Measurements from ENCODE around the gene OGG1.
A peak's percentile ranks its signal among the peaks of the same experiment; 100 is the strongest.

OGG1 gene

GRCh38 chr3:9792405-9793160, 42.8 kb downstream of the OGG1 start, which contains the start of the genes ARPC4 and TADA3:
Gene ARPC4, plus strand, starts transcription at chr3:9793082. Its CDS starts 40 bp downstream, at chr3:9793122.
Gene TADA3, minus strand, starts transcription at chr3:9792473. Its CDS starts 1,007 bp downstream, at chr3:9791466.
- no peaks in the 10 kb centered on the region for H3K9me3 ChIP-seq (replicated peaks in 1 of 2; ENCODE audit: control insufficient read depth in 2 of 2, insufficient read depth in 1 of 2, low read depth in 1 of 2, low read length in 2 of 2)
- peak within 1 kb of the TSS; percentile 71 to 88 for H3K4me3 ChIP-seq (ENCODE audit: low read length in 2 of 2)
- peaks cover 29 to 65% of the 10 kb centered on the region in 2 donors for H3K36me3 ChIP-seq (replicated peaks in 1 of 2; ENCODE audit: control insufficient read depth in 2 of 2, insufficient read depth in 2 of 2, low read length in 2 of 2)
- H2BK12ac ChIP-seq (ENCODE audit: low read length) = no peak within 1 kb of the TSS
- peaks cover 7 to 9% of the 10 kb centered on the region in 2 donors for H3K4me1 ChIP-seq (ENCODE audit: control insufficient read depth in 2 of 2, insufficient read depth in 1 of 2, low read depth in 1 of 2, low read length in 2 of 2)
- peak within 1 kb of the TSS; percentile 98 for H2AFZ ChIP-seq (ENCODE audit: low read length)
- peak within 1 kb of the TSS; percentile 77 for H3K4me2 ChIP-seq (ENCODE audit: insufficient read depth, low read length, poor library complexity, severe bottlenecking)
- H4K8ac ChIP-seq (ENCODE audit: low read depth, low read length) = no peak within 1 kb of the TSS
- no CpG with 5 or more reads among the region's 65 CpGs for WGBS, 2 donors (ENCODE audit: extremely low coverage in 2 of 2, insufficient read length in 2 of 2, insufficient replicate concordance in 1 of 2)
- H3K18ac ChIP-seq (ENCODE audit: low read length) = peak within 1 kb of the TSS; percentile 90
- H3K27me3 ChIP-seq (ENCODE audit: control insufficient read depth in 3 of 3, insufficient read depth in 3 of 3, low read depth in 1 of 3, low read length in 3 of 3) = no peaks in the 10 kb centered on the region
- no peak within 1 kb of the TSS for H2BK15ac ChIP-seq (ENCODE audit: low read length)
- H2BK5ac ChIP-seq (ENCODE audit: low read length) = peak within 1 kb of the TSS; percentile 4
- peak within 1 kb of the TSS; percentile 86 for H3K4ac ChIP-seq (ENCODE audit: low read length)
- peaks cover 3% of the 10 kb centered on the region for H3K79me1 ChIP-seq (ENCODE audit: low read depth, low read length)
- peak within 1 kb of the TSS; percentile 86 for H3K23ac ChIP-seq (ENCODE audit: low read depth, low read length, poor library complexity)
- peak within 1 kb of the TSS; percentile 11 for H4K91ac ChIP-seq (ENCODE audit: low read depth, low read length, poor library complexity)
- H3K14ac ChIP-seq (ENCODE audit: low read length) = no peak within 1 kb of the TSS
- peak within 1 kb of the TSS; percentile 95 for H3K9ac ChIP-seq (ENCODE audit: low read depth, low read length, poor library complexity)
- peak within 1 kb of the TSS; percentile 13 for H2AK5ac ChIP-seq (ENCODE audit: low read depth, low read length)
- peak; percentile 98 for DNase-seq (ENCODE audit: low spot score)
- H2BK120ac ChIP-seq (ENCODE audit: low read depth, low read length) = no peak within 1 kb of the TSS
- peak within 1 kb of the TSS; percentile 98 for H3K27ac ChIP-seq (replicated peaks; ENCODE audit: low read length)

- H3K79me1 ChIP-seq (ENCODE audit: low read depth, low read length) = peaks cover 4% of the 10 kb centered on the region
- H4K8ac ChIP-seq (ENCODE audit: low read depth, low read length) = no peak overlapping the region
- no peak overlapping the region for H2BK15ac ChIP-seq (ENCODE audit: low read length)
- H3K4me2 ChIP-seq (ENCODE audit: insufficient read depth, low read length, poor library complexity, severe bottlenecking) = peak overlapping the region; percentile 77
- H3K18ac ChIP-seq (ENCODE audit: low read length) = peak overlapping the region; percentile 55
- H2BK5ac ChIP-seq (ENCODE audit: low read length) = peak overlapping the region; percentile 4
- H3K14ac ChIP-seq (ENCODE audit: low read length) = no peak overlapping the region
- peaks cover 30 to 67% of the 10 kb centered on the region in 2 donors for H3K36me3 ChIP-seq (replicated peaks in 1 of 2; ENCODE audit: control insufficient read depth in 2 of 2, insufficient read depth in 2 of 2, low read length in 2 of 2)
- peak overlapping the region; percentile 13 for H2AK5ac ChIP-seq (ENCODE audit: low read depth, low read length)
- no peak overlapping the region for H2BK12ac ChIP-seq (ENCODE audit: low read length)
- peak overlapping the region; percentile 71 to 88 for H3K4me3 ChIP-seq (ENCODE audit: low read length in 2 of 2)
- H2AFZ ChIP-seq (ENCODE audit: low read length) = peak overlapping the region; percentile 98
- WGBS, 2 donors (ENCODE audit: extremely low coverage in 2 of 2, insufficient read length in 2 of 2, insufficient replicate concordance in 1 of 2) = no CpG with 5 or more reads among the region's 23 CpGs
- H4K91ac ChIP-seq (ENCODE audit: low read depth, low read length, poor library complexity) = peak overlapping the region; percentile 11
- no peak overlapping the region for H2BK120ac ChIP-seq (ENCODE audit: low read depth, low read length)
- DNase-seq (ENCODE audit: low spot score) = no peak
- H3K9ac ChIP-seq (ENCODE audit: low read depth, low read length, poor library complexity) = peak overlapping the region; percentile 95
- peaks cover 7 to 9% of the 10 kb centered on the region in 2 donors for H3K4me1 ChIP-seq (ENCODE audit: control insufficient read depth in 2 of 2, insufficient read depth in 1 of 2, low read depth in 1 of 2, low read length in 2 of 2)
- H3K4ac ChIP-seq (ENCODE audit: low read length) = peak overlapping the region; percentile 86
- peak overlapping the region; percentile 49 for H3K27ac ChIP-seq (replicated peaks; ENCODE audit: low read length)
- no peaks in the 10 kb centered on the region for H3K9me3 ChIP-seq (replicated peaks in 1 of 2; ENCODE audit: control insufficient read depth in 2 of 2, insufficient read depth in 1 of 2, low read depth in 1 of 2, low read length in 2 of 2)
- H3K23ac ChIP-seq (ENCODE audit: low read depth, low read length, poor library complexity) = peak overlapping the region; percentile 82
- H3K27me3 ChIP-seq (ENCODE audit: control insufficient read depth in 3 of 3, insufficient read depth in 3 of 3, low read depth in 1 of 3, low read length in 3 of 3) = no peaks in the 10 kb centered on the region
These were observed 43.5 kb downstream of the OGG1 start for GRCh38 chr3:9793161-9793781.

GRCh38 chr3:9794400-9794799, 44.6 kb downstream of the OGG1 start:
- H3K23ac ChIP-seq (ENCODE audit: low read depth, low read length, poor library complexity) = no peak overlapping the region
- no peak overlapping the region for H4K8ac ChIP-seq (ENCODE audit: low read depth, low read length)
- H3K4me1 ChIP-seq (ENCODE audit: control insufficient read depth in 2 of 2, insufficient read depth in 1 of 2, low read depth in 1 of 2, low read length in 2 of 2) = peaks cover 7 to 9% of the 10 kb centered on the region in 2 donors
- H3K79me1 ChIP-seq (ENCODE audit: low read depth, low read length) = peaks cover 4% of the 10 kb centered on the region
- H3K27ac ChIP-seq (replicated peaks; ENCODE audit: low read length) = no peak overlapping the region
- H2AK5ac ChIP-seq (ENCODE audit: low read depth, low read length) = no peak overlapping the region
- H3K4me2 ChIP-seq (ENCODE audit: insufficient read depth, low read length, poor library complexity, severe bottlenecking) = no peak overlapping the region
- H2BK120ac ChIP-seq (ENCODE audit: low read depth, low read length) = no peak overlapping the region
- no peak overlapping the region for H3K18ac ChIP-seq (ENCODE audit: low read length)
- H3K14ac ChIP-seq (ENCODE audit: low read length) = no peak overlapping the region
- no peak overlapping the region for H2AFZ ChIP-seq (ENCODE audit: low read length)
- no peak overlapping the region for H2BK5ac ChIP-seq (ENCODE audit: low read length)
- H4K91ac ChIP-seq (ENCODE audit: low read depth, low read length, poor library complexity) = no peak overlapping the region
- H3K36me3 ChIP-seq (replicated peaks in 1 of 2; ENCODE audit: control insufficient read depth in 2 of 2, insufficient read depth in 2 of 2, low read length in 2 of 2) = peaks cover 27 to 69% of the 10 kb centered on the region in 2 donors
- H3K4me3 ChIP-seq (ENCODE audit: low read length in 2 of 2) = no peak overlapping the region
- H2BK12ac ChIP-seq (ENCODE audit: low read length) = no peak overlapping the region
- no peaks in the 10 kb centered on the region for H3K27me3 ChIP-seq (ENCODE audit: control insufficient read depth in 3 of 3, insufficient read depth in 3 of 3, low read depth in 1 of 3, low read length in 3 of 3)
- H3K9me3 ChIP-seq (replicated peaks in 1 of 2; ENCODE audit: control insufficient read depth in 2 of 2, insufficient read depth in 1 of 2, low read depth in 1 of 2, low read length in 2 of 2) = no peaks in the 10 kb centered on the region
- H3K9ac ChIP-seq (ENCODE audit: low read depth, low read length, poor library complexity) = no peak overlapping the region
- no peak overlapping the region for H2BK15ac ChIP-seq (ENCODE audit: low read length)
- DNase-seq (ENCODE audit: low spot score) = no peak
- no peak overlapping the region for H3K4ac ChIP-seq (ENCODE audit: low read length)
- no CpG with 5 or more reads among the region's 11 CpGs for WGBS, 2 donors (ENCODE audit: extremely low coverage in 2 of 2, insufficient read length in 2 of 2, insufficient replicate concordance in 1 of 2)

GRCh38 chr3:9795207-9795606, 45.5 kb downstream of the OGG1 start:
- Histone ChIP-seq H3K18ac (ENCODE audit: low read length) (no peak overlapping the region), H3K9me3 (replicated peaks in 1 of 2; ENCODE audit: control insufficient read depth in 2 of 2, insufficient read depth in 1 of 2, low read depth in 1 of 2, low read length in 2 of 2) (no peaks in the 10 kb centered on the region), H3K4me3 (ENCODE audit: low read length in 2 of 2) (no peak overlapping the region), H3K27ac (replicated peaks; ENCODE audit: low read length) (no peak overlapping the region), H2BK5ac (ENCODE audit: low read length) (no peak overlapping the region), H4K91ac (ENCODE audit: low read depth, low read length, poor library complexity) (no peak overlapping the region), H3K23ac (ENCODE audit: low read depth, low read length, poor library complexity) (no peak overlapping the region), H2BK12ac (ENCODE audit: low read length) (no peak overlapping the region), H3K36me3 (replicated peaks in 1 of 2; ENCODE audit: control insufficient read depth in 2 of 2, insufficient read depth in 2 of 2, low read length in 2 of 2) (peaks cover 29 to 69% of the 10 kb centered on the region in 2 donors), H3K27me3 (ENCODE audit: control insufficient read depth in 3 of 3, insufficient read depth in 3 of 3, low read depth in 1 of 3, low read length in 3 of 3) (no peaks in the 10 kb centered on the region), H3K14ac (ENCODE audit: low read length) (no peak overlapping the region), H2BK15ac (ENCODE audit: low read length) (no peak overlapping the region), H4K8ac (ENCODE audit: low read depth, low read length) (no peak overlapping the region), H3K4me2 (ENCODE audit: insufficient read depth, low read length, poor library complexity, severe bottlenecking) (no peak overlapping the region), H3K79me1 (ENCODE audit: low read depth, low read length) (peaks cover 4% of the 10 kb centered on the region), H3K4ac (ENCODE audit: low read length) (no peak overlapping the region), H2AFZ (ENCODE audit: low read length) (no peak overlapping the region), H2AK5ac (ENCODE audit: low read depth, low read length) (no peak overlapping the region), H3K9ac (ENCODE audit: low read depth, low read length, poor library complexity) (no peak overlapping the region), H2BK120ac (ENCODE audit: low read depth, low read length) (no peak overlapping the region), H3K4me1 (ENCODE audit: control insufficient read depth in 2 of 2, insufficient read depth in 1 of 2, low read depth in 1 of 2, low read length in 2 of 2) (peaks cover 7 to 9% of the 10 kb centered on the region in 2 donors)
- WGBS, 2 donors (ENCODE audit: extremely low coverage in 2 of 2, insufficient read length in 2 of 2, insufficient replicate concordance in 1 of 2) = no CpG with 5 or more reads among the region's 5 CpGs
- no peak for DNase-seq (ENCODE audit: low spot score)

Measured in neuronal stem cell (in vitro differentiated cells).